Measurements from ENCODE around the gene P2RY12. TPM values are rescaled to one million over a fixed set of nuclear protein-coding genes. Genes with fewer than 3 reads are reported as not detected.

The P2RY12 gene
- total RNA-seq, result 1 to 10 TPM; 1.4 to 2.7 TPM
- long read RNA-seq, result 0 reads

GRCh38 chr3:151384741-151385174, at the start of gene P2RY12:
P2RY12 (minus strand) TSS chr3:151384753; CDS start chr3:151338845, 45,908 bp downstream.
- intact Hi-C loops (cut with DNase I), result no loop called here
- ATAC-seq, result peak; percentile 47 to 74

DNA sequence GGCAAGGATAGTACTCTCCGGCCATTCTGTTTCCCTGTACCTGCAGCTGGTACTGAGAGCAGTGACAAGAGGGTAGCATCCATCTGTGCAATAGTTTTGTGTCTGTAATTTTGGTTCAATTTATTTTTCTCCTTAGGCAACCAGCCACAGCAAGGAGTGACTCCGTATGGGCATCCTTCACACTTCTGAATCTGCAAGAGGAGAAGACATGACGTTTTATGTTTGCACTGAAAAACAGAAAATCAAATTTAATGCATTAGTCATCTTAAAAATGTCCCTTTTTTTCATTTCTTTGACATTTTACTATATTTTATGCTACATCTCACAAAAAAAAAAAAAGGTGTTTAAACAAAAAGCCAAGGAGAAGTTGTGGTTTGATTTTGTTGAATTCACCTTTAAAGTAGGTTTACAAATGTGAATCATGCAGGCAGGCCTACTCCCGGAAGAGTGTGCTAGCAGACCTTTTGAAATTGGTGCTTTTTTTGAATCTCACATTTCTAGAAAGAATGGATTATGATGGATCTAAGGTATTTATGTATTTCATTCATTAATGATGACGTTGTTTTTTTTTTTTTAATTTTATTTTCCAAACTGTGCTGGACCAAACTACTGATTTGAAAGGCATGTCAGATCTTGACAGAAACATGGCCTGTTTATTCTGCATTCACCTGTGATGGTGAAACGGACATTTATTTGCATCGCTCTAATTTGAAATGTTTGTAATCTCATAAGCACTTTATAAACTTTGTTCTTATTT, 48.2 kb upstream of the P2RY12 start:
- DNase-seq (no peak), ATAC-seq (no peak)
- intact Hi-C loops (cut with DNase I), result no loop called here

More at GRCh38 chr3:151384741-151385174, at the start of gene P2RY12:
- DNase-seq, result no peak

- DNase-seq, result no peak
- ATAC-seq, result no peak
- intact Hi-C loops (cut with DNase I), result no loop called here
Measured at GRCh38 chr3:151431940-151432339, 47.4 kb upstream of the P2RY12 start.

GRCh38 chr3:151430821-151431484, 46.4 kb upstream of the P2RY12 start:
- no peak for DNase-seq
- intact Hi-C loops (cut with DNase I), result no loop called here
- no peak for ATAC-seq

DNA sequence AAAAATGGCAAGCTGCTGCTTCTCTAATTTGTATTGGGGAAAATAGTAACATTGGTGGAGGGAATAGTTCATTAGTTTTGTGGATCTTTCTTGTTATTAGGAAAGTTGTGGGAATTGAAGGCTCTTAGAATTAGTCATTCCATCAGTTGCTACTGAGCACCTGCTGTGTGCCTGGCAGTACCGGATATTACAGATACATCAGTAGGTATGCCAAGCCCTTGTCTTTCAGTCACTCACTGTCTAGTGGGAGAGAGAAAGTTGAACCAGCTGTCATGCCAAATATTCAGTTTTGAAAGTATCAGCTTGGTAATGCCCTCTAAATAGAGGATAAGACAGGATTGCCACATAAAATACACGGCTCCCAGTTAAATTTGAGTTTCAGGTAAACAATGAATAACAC, 43.8 kb upstream of the P2RY12 start:
- DNase-seq, result no peak
- intact Hi-C loops (cut with DNase I), result no loop called here
- ATAC-seq, result no peak

GRCh38 chr3:151426341-151426657, 41.7 kb upstream of the P2RY12 start:
- ATAC-seq (no peak), DNase-seq (no peak)
- intact Hi-C loops (cut with DNase I), result no loop called here

DNA sequence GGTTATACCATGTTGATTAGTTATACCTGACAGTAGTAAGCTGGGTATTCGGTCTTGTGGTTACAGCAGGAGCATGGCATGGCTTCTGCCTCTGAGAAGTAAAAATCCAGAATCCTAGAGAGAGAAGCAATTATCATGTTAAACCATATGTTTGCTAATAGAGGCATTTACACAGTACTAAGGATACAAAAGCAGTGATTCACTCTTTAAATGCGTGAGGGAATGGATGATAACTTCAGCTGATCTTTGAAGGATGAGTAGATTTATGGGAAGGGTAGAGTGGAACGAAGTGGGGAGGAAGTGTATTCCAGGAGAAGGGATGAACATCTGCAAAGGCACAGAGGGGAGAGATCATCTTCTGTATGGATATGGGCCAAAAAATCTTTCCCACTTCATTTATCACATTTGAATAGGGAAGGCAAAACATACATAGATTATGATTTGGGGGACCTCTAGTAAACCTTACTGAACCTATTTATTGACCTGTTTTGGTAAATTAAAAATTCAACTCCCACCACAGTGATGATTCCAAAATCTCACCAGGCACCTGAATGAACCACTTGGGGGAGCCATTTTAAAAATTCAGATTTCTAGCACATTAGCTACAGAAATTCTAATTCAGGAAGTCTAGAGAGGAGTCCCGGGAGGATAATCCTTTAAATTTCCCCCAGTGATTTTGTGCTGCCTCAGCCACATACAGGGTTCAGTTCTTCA, 41.2 kb upstream of the P2RY12 start:
- DNase-seq, result no peak
- ATAC-seq, result no peak
- intact Hi-C loops (cut with DNase I), result no loop called here

GRCh38 chr3:151423091-151423490, 38.5 kb upstream of the P2RY12 start:
- no peak for DNase-seq
- intact Hi-C loops (cut with DNase I), result no loop called here
- no peak for ATAC-seq

DNA sequence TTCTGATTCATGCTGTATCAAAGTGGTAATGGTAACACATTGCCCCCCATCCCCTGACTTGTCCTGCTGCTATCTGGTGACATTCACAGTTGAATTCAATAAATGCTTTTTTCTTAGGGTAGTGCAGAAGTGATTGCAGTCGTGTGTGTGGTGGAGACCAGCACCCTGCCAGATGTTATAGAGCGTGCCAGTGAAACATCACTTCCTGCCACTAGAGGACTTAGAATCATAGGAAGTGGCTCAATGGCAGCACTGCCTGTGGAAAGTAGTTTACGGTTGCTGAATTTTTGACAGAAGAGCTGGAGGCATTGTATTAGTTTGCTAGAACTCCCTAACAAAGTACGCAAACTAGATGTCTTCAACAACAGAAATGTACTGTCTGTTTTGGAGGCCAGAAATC, 37.4 kb upstream of the P2RY12 start:
- DNase-seq, result no peak

DNA sequence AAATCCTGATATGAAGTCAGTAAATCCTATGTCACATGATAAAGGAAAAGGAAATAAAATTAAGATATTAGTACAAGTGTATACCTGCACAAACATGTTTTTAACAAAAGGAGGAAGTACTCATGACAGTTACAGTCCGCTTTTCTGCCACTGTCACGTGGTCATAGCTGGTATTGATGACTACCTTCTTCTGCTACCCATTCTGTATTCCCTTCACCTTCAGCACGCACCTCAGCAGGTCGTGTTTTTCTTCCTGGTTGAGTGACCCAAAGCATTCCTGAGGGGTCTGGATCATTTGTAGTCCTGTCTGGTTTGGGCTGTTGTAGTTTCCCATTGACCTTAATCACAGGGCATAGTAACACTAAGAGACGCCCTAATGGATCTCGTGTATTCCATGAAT, 35.3 kb upstream of the P2RY12 start:
- DNase-seq (no peak), ATAC-seq (no peak)
- intact Hi-C loops (cut with DNase I), result no loop called here

More for the DNA sequence above, 37.4 kb upstream of the P2RY12 start:
- no peak for ATAC-seq
- intact Hi-C loops (cut with DNase I), result no loop called here

DNA sequence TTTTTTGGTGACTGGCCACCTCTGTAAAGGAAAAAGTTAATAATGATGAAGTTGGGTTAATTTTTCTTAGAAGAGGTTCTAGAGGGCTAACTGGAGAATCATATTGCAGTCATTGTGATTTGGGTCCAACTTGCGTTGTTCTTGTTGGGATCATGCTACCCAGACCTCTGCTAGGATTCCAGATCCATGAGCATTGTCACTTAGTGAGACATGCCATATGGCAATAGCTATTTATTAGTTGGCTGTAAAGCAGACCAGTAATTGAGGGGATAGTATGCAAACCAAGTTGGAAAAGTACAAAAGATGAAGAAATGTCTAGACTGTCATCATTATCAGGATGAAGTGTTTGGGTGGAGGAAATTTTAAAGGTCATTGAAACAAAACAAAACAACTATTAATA, 30.7 kb upstream of the P2RY12 start:
- ATAC-seq, result peak in 1 of 2 donors; percentile 90
- no peak for DNase-seq
- intact Hi-C loops (cut with DNase I), result no loop called here

- DNase-seq, result no peak
- intact Hi-C loops (cut with DNase I), result no loop called here
- no peak for ATAC-seq
Measured at GRCh38 chr3:151412989-151413388, 28.4 kb upstream of the P2RY12 start.

- no peak for ATAC-seq
- no peak for DNase-seq
- intact Hi-C loops (cut with DNase I), result no loop called here
Measured at GRCh38 chr3:151410891-151411559, 26.5 kb upstream of the P2RY12 start.

- intact Hi-C loops (cut with DNase I), result no loop called here
- DNase-seq, result no peak
- no peak for ATAC-seq
Measured at GRCh38 chr3:151407928-151408327, 23.4 kb upstream of the P2RY12 start.

DNA sequence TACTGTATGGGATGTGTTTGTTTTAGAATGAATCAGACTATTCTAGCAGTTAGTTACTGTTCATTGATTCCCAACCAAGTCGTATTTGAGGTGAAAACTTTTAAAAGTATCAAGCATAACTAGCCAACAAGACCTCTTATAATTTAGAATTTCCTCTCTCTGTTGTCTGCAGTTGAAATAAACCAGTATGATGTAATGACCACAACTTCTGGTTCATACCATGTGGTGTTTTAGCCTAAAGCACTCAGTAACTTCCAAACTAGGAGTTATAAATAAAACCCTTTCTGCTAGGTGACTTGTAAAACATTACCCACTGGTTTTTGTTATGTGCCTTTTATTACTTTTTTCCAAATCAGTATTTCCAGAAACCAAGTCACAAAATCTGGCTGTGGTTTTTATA, 19.8 kb upstream of the P2RY12 start:
- DNase-seq (no peak), ATAC-seq (no peak)
- intact Hi-C loops (cut with DNase I), result no loop called here

DNA sequence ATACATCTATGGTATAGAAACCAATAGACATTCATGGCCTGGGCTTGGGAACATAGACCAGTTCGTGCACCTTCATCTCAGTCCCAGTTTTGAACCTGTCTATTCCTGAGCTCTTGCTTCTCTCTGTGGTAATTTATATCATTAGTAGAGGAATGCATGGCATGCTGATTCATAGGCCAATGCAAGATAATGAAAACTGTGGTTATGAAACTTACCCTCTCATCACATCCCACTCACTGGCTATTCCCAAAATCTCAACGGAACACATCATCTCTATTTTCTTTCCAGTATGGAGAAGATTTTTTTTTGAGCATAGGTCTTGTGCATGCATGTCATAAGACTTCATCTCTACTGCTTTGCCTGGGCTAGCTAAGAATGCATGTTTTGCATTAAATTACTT, 18.7 kb upstream of the P2RY12 start:
- intact Hi-C loops (cut with DNase I), result no loop called here
- peak in 1 of 2 donors; percentile 83 for ATAC-seq
- DNase-seq, result no peak

DNA sequence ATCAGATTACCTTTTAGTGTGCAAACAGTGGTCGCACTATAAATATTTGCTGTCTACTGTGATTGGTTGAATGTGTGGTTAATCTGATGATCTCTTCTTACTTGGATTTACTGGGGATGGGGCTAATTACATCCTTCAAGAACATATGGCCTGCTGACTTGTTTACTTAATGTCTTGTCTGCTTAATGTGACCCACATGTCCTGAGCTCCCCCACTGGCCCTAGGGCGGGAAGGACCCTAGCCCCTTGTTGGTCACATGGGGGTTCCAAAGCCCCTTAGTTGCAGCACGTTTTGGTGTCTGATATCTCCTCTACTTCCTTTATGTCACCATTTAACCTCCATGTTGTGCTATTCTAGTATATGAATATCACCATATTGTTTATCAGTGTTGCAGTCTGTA, 17.8 kb upstream of the P2RY12 start:
- no peak for DNase-seq
- ATAC-seq, result no peak
- intact Hi-C loops (cut with DNase I), result no loop called here

DNA sequence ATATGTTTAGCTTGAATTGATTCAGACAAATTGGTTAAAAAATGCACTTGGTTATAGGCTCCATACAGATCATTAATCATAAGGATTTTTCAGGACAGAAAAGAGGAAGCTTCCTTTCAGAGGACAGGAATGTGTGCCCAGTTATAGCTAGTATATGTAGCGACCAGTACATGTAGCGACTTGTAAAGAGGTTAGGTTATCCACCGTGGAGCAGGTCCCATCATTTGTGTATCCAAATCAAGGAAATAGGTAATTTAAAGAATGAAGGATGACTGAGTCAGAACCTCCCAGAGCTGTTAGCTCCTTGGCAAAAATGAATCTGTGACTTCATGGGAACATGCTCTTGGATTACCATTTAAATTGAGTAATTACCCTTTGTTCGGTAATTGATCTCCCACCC, 15.8 kb upstream of the P2RY12 start:
- intact Hi-C loops (cut with DNase I), result no loop called here

GRCh38 chr3:151398895-151399294, 14.3 kb upstream of the P2RY12 start:
- ATAC-seq, result no peak
- intact Hi-C loops (cut with DNase I), result no loop called here
- no peak for DNase-seq

More for the DNA sequence above, 15.8 kb upstream of the P2RY12 start:
- ATAC-seq (no peak), DNase-seq (no peak)

DNA sequence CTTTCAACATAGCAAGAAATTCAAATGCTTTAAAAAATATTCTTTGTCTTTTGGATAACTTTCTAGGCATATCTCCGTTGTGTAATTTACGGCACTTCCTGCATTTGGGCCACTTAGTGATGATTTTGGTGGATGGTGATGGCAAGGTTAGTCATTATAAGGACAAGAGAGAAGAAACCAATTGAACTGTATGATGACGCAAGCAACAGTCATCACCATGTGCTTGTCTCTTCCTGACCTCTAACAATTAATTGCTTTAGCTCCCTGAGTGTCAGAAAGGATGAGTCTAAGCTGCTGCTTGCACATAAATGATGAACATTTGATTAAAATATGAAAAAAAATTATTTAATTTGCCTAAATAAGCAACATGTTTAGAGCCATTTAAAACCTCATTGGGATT, 11.3 kb upstream of the P2RY12 start:
- ATAC-seq (no peak), DNase-seq (no peak)
- intact Hi-C loops (cut with DNase I), result no loop called here

All from left cardiac atrium (tissue), 4 donors.